Chondrocyte (in vitro differentiated cells): ENCODE results near the gene HMHB1. TPM values are rescaled to one million over a fixed set of nuclear protein-coding genes. Genes with fewer than 3 reads are reported as not detected.

Experiments
- DNase-seq: peaks from one replicate; pipeline ENCODE4 v3.0.0; 2021; ENCODE audit warnings: mixed read lengths, low spot score
- H3K27ac Mint-ChIP-seq: one replicate; pipeline ENCODE4 v1.8.0; 2021; ENCODE audit warnings: mild to moderate bottlenecking, moderate library complexity, mixed read lengths; ENCODE audit not compliant: unreplicated experiment
- H3K27me3 Mint-ChIP-seq: 2 replicates; pipeline ENCODE4 v1.8.0; 2021; ENCODE audit warnings: low read depth, mixed read lengths
- H3K36me3 Mint-ChIP-seq: 2 replicates; pipeline ENCODE4 v1.8.0; 2021; ENCODE audit warnings: low read depth, mixed read lengths
- H3K4me1 Mint-ChIP-seq: 2 replicates; pipeline ENCODE4 v1.8.0; 2021; ENCODE audit warnings: low read depth, mild to moderate bottlenecking, mixed read lengths
- H3K4me3 Mint-ChIP-seq: one replicate; pipeline ENCODE4 v1.8.0; 2021; ENCODE audit warnings: mild to moderate bottlenecking, moderate library complexity, mixed read lengths; ENCODE audit not compliant: unreplicated experiment
- H3K9me3 Mint-ChIP-seq: 2 replicates; pipeline ENCODE4 v1.8.0; 2021; ENCODE audit warnings: low read depth, mixed read lengths
- CTCF ChIP-seq: fragments of 200-600 bp; sonication (generic); IDR thresholded peaks from 2 replicates; pipeline ENCODE4 v1.5.0; 2021; ENCODE audit warnings: antibody characterized with exemption, mild to moderate bottlenecking, moderate library complexity
- total RNA-seq: library from RNA; stranded (reverse); gene quantifications from 3 replicates; pipeline ENCODE4 v1.2.1, GENCODE V29; 2021

The HMHB1 gene
- total RNA-seq, 1 donor from 2014 or later = not detected

- Mint-ChIP-seq H3K4me1 (peaks cover 10% of the 10 kb centered on the region), H3K27ac (no peak overlapping the region), H3K4me3 (no peak overlapping the region), H3K9me3 (no peaks in the 10 kb centered on the region), H3K27me3 (no peaks in the 10 kb centered on the region), H3K36me3 (no peaks in the 10 kb centered on the region)
- DNase-seq = no peak
- TF ChIP-seq CTCF = no peak
Measured at GRCh38 chr5:143835251-143835650, 23.3 kb downstream of the HMHB1 start.

- no peaks in the 10 kb centered on the region for H3K36me3 Mint-ChIP-seq
- no peaks in the 10 kb centered on the region for H3K27me3 Mint-ChIP-seq
- DNase-seq = no peak
- peaks cover 10% of the 10 kb centered on the region for H3K4me1 Mint-ChIP-seq
- no peaks in the 10 kb centered on the region for H3K9me3 Mint-ChIP-seq
- no peak for TF ChIP-seq CTCF
- no peak overlapping the region for H3K4me3 Mint-ChIP-seq
- H3K27ac Mint-ChIP-seq = no peak overlapping the region
Measured at GRCh38 chr5:143836161-143836725, 24.3 kb downstream of the HMHB1 start.

GRCh38 chr5:143837306-143837848 lies 25.4 kb downstream of the HMHB1 start:
- no peak for TF ChIP-seq CTCF
- Mint-ChIP-seq H3K4me1 (peaks cover 10% of the 10 kb centered on the region), H3K27ac (no peak overlapping the region), H3K36me3 (no peaks in the 10 kb centered on the region), H3K4me3 (no peak overlapping the region), H3K9me3 (no peaks in the 10 kb centered on the region), H3K27me3 (no peaks in the 10 kb centered on the region)
- no peak for DNase-seq

- H3K36me3 Mint-ChIP-seq = no peaks in the 10 kb centered on the region
- H3K9me3 Mint-ChIP-seq = no peaks in the 10 kb centered on the region
- H3K27me3 Mint-ChIP-seq = no peaks in the 10 kb centered on the region
- DNase-seq = no peak
- peaks cover 10% of the 10 kb centered on the region for H3K4me1 Mint-ChIP-seq
- H3K4me3 Mint-ChIP-seq = no peak overlapping the region
- TF ChIP-seq CTCF = no peak
- no peak overlapping the region for H3K27ac Mint-ChIP-seq
Measured at GRCh38 chr5:143841446-143841845, 29.5 kb downstream of the HMHB1 start.

GRCh38 chr5:143842920-143843319 lies 31.0 kb downstream of the HMHB1 start:
- no peak for DNase-seq
- Mint-ChIP-seq H3K27me3 (no peaks in the 10 kb centered on the region), H3K36me3 (no peaks in the 10 kb centered on the region), H3K4me3 (no peak overlapping the region), H3K9me3 (no peaks in the 10 kb centered on the region), H3K4me1 (peaks cover under 1% of the 10 kb centered on the region), H3K27ac (no peak overlapping the region)
- TF ChIP-seq CTCF = no peak
